Muscle of leg (tissue), 11 donors: ENCODE measurements around the gene TSACC. TPM values are rescaled to one million over a fixed set of nuclear protein-coding genes. Genes with fewer than 3 reads are reported as not detected.
"Not testable (repeated sequence)": the region's sequence is repeated elsewhere in the genome, so short reads cannot be mapped to it uniquely, and the experiment has no call there.

Experiments used
- DNase-seq: peaks from one replicate; pipeline ENCODE4 v3.0.0; 2013
- H3K27ac ChIP-seq: one replicate; pipeline ENCODE4 v1.5.1; 2013; ENCODE audit warnings: mild to moderate bottlenecking, low read length, control low read depth
- H3K27me3 ChIP-seq: one replicate; pipeline ENCODE4 v1.6.1; 2013; ENCODE audit warnings: low read length; ENCODE audit not compliant: control insufficient read depth, insufficient read depth
- H3K36me3 ChIP-seq: one replicate; pipeline ENCODE4 v1.6.1; 2013; ENCODE audit warnings: low read length; ENCODE audit not compliant: control insufficient read depth, insufficient read depth
- H3K4me1 ChIP-seq: one replicate; pipeline ENCODE4 v1.6.1; 2013; ENCODE audit warnings: low read length; ENCODE audit not compliant: control insufficient read depth, insufficient read depth
- H3K4me3 ChIP-seq: one replicate; pipeline ENCODE4 v1.5.1; 2013; ENCODE audit warnings: low read length, control low read depth
- H3K9me3 ChIP-seq: replicated peaks from 2 replicates; pipeline ENCODE4 v1.6.1; 2013; ENCODE audit warnings: low read depth, low read length; ENCODE audit not compliant: control insufficient read depth
- WGBS: methylation state at CpG from one replicate; pipeline ENCODE4 v1.1.5; 2013; ENCODE audit warnings: missing lambda C conversion rate; ENCODE audit not compliant: insufficient coverage; 5-methylcytosine and 5-hydroxymethylcytosine counted together
- polyA plus RNA-seq, 8 donors: library from polyadenylated mRNA; unstranded; fragments of 120-200 nt; gene quantifications; one replicate each; pipeline versions ENCODE4 v1.2.1 to v1.2.3, GENCODE V29; 2013; ENCODE audit warnings: inconsistent platforms in 1 of 8, low replicate concordance in 1 of 8; ENCODE audit not compliant: insufficient read length in 8 of 8, insufficient read depth in 1 of 8
- total RNA-seq: library from RNA; stranded (reverse); fragments of 120-200 nt; gene quantifications from one replicate; pipeline ENCODE4 v1.2.4, GENCODE V29; 2013

TSACC gene
- total and polyA plus RNA-seq, 9 donors: 0.20 to 1.5 (median 0.53) TPM

GRCh38 chr1:156359973-156360372 lies 21.6 kb downstream of the TSACC start:
- WGBS: 7% methylated on average over 6 of the region's 6 CpGs
- DNase-seq: no peak
- no peaks in the 10 kb centered on the region for H3K36me3 ChIP-seq

DNA sequence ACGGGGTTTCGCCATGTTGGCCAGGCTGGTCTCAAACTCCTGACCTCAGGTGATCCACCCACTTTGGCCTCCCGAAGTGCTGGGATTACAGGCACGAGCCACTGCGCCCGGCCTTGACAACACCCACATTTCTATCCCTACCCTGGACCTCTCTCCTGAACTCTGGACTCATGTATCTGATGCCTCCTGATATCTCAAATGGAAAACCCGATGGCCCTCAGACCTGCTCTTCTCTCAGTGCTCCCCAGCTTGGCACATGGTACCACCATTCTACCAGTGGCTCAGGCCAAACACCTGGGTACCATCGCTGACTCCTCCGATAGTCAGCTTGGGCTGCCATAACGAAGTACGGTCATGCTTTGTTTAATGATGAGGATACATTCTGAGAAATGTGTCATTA lies 22.2 kb downstream of the TSACC start:
- no peak for DNase-seq
- no peaks in the 10 kb centered on the region for H3K9me3 ChIP-seq
- H3K4me3 ChIP-seq: no peak overlapping the region
- H3K4me1 ChIP-seq: no peaks in the 10 kb centered on the region
- peaks cover 28% of the 10 kb centered on the region for H3K27me3 ChIP-seq
- no peak overlapping the region for H3K27ac ChIP-seq
- 89% methylated on average over 6 of the region's 11 CpGs for WGBS
- H3K36me3 ChIP-seq: no peaks in the 10 kb centered on the region

More at GRCh38 chr1:156359973-156360372, 21.6 kb downstream of the TSACC start:
- no peak overlapping the region for H3K27ac ChIP-seq
- H3K4me1 ChIP-seq: no peaks in the 10 kb centered on the region
- peaks cover 28% of the 10 kb centered on the region for H3K27me3 ChIP-seq
- H3K9me3 ChIP-seq: no peaks in the 10 kb centered on the region
- H3K4me3 ChIP-seq: no peak overlapping the region

GRCh38 chr1:156365754-156366153 lies 27.4 kb downstream of the TSACC start:
- DNase-seq: no peak
- Histone ChIP-seq H3K4me3 (no peak overlapping the region), H3K9me3 (no peaks in the 10 kb centered on the region), H3K36me3 (no peaks in the 10 kb centered on the region), H3K27me3 (peaks cover 48% of the 10 kb centered on the region), H3K4me1 (peaks cover 9% of the 10 kb centered on the region), H3K27ac (no peak overlapping the region)

- Histone ChIP-seq H3K9me3 (no peaks in the 10 kb centered on the region), H3K27ac (no peak overlapping the region), H3K36me3 (no peaks in the 10 kb centered on the region), H3K4me1 (peaks cover 9% of the 10 kb centered on the region), H3K4me3 (no peak overlapping the region), H3K27me3 (peaks cover 54% of the 10 kb centered on the region)
- WGBS: 65% methylated on average over 5 of the region's 5 CpGs
- no peak for DNase-seq
Observed at GRCh38 chr1:156366378-156367166, 28.2 kb downstream of the TSACC start.

DNA sequence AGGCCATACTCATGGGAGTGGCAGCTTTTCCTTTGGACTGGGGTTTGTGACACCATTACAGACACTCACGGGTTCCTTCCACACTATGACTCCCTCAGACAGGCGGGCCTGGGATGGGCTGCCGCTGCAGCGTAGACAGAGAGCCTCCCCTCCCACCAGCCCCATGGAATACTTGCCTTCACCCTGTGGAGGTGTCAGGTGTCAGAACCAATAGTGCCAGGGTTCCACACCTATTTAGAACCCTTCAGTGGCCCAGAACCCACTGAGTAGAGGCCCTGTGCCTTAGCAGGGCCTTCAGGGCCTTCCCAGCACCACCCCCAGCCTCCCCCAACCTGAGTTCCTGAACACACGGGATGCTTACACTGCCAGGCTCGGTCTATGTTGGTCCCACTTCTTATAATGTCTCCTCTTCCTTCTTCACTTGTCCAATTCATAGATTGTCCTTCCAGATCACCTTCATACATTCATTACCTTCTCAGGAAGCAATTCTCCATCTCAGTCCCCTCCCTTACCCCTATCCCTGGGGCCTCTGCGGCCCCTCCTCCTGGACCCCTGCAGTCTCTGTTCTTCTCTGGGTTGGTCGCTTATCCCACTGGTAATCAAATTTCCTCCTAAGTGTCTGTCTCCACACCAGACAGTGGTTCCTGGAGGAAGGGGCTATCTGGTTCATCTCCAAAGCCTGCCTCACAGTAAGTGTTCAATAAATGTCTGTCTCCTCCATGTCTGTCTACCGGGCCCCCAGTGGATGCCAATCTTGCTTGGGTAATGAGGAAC lies 29.2 kb downstream of the TSACC start:
- Histone ChIP-seq H3K9me3 (no peaks in the 10 kb centered on the region), H3K4me1 (peaks cover 9% of the 10 kb centered on the region), H3K27ac (no peak overlapping the region), H3K4me3 (no peak overlapping the region), H3K27me3 (peaks cover 62% of the 10 kb centered on the region), H3K36me3 (no peaks in the 10 kb centered on the region)
- DNase-seq: no peak
- WGBS: 51% methylated on average over 5 of the region's 9 CpGs

GRCh38 chr1:156368157-156368658 lies 29.9 kb downstream of the TSACC start:
- H3K9me3 ChIP-seq: no peaks in the 10 kb centered on the region
- H3K4me3 ChIP-seq: no peak overlapping the region
- peaks cover 66% of the 10 kb centered on the region for H3K27me3 ChIP-seq
- WGBS: 90% methylated on average over 2 of the region's 7 CpGs
- H3K27ac ChIP-seq: no peak overlapping the region
- DNase-seq: no peak
- H3K4me1 ChIP-seq: peaks cover 9% of the 10 kb centered on the region
- no peaks in the 10 kb centered on the region for H3K36me3 ChIP-seq

GRCh38 chr1:156368889-156369684 lies 30.8 kb downstream of the TSACC start, which contains the start of gene RHBG:
RHBG (plus strand) TSS chr1:156369211; CDS start chr1:156369250, 39 bp downstream.
- Histone ChIP-seq H3K27me3 (peaks cover 68% of the 10 kb centered on the region), H3K4me1 (peaks cover 9% of the 10 kb centered on the region), H3K9me3 (no peaks in the 10 kb centered on the region), H3K27ac (no peak within 1 kb of the TSS), H3K4me3 (no peak within 1 kb of the TSS), H3K36me3 (no peaks in the 10 kb centered on the region)
- WGBS: 8% methylated on average over 40 of the region's 48 CpGs
- no peak for DNase-seq

DNA sequence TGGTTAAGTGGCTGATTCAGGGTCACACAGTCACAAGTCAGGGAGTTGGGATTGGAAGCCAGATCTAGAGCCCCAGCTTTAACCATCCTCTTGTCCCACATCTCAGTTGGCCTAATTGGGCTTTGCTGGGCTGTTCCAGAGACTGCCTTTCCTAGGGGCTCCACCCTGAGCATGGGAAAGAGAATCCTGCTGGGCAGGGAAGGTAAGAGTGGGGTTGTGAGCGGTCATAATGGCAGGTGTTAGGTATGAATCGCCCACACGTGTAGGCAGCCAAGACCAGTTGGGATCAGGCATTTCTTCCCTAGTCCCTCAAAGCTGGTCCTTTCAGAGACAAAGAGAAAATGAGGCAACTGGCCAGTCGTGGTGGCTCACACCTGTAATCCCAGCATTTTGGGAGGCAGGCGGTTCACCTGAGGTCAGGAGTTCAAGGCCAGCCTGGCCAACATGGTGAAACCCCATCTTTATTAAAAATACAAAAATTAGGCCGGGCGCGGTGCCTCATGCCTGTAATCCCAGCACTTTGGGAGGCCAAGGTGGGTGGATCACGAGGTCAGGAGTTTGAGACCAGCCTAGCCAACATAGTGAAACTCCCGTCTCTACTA lies 31.5 kb downstream of the TSACC start:
- H3K4me1 ChIP-seq, H3K27ac ChIP-seq, DNase-seq, H3K36me3 ChIP-seq, H3K9me3 ChIP-seq, H3K4me3 ChIP-seq: not testable (repeated sequence)
- H3K27me3 ChIP-seq: peaks cover 63% of the 10 kb centered on the region
- 94% methylated on average over 4 of the region's 10 CpGs for WGBS

DNA sequence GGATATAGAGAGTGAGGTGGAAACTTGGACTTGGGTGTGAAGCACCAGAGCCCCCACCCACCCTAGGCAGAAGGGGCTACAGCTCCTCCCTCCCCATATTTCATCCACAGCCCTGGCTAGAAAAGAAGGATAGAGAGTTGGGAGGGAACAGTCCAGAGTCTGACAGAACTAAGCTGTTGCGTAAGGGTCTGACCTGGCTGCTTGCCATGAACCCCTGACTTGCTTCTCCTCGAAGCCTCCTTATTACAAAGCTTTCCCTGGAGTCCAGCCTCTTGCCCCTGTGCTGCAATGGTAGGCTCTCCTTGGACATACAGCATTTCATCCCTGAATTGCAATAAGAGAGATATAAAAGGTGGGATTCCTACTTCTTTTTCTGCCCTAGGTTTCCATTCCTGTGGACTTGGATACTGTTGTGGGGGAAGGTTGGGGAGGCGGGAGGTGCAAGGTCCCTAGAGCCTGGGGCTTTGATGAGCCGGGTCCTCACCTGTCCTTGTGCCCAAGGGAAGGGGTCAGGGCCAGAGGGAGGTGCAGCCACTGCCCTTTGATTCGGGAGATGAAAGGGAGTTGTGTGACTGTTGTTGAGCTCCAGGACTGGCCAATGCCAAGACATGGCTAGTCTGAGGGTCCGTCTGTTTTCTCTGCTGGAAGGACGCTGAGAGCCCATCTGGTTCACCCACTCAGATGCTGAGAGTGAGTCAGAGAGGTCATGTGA lies 33.4 kb downstream of the TSACC start:
- no peak for DNase-seq
- no peaks in the 10 kb centered on the region for H3K36me3 ChIP-seq
- no peak overlapping the region for H3K4me3 ChIP-seq
- peaks cover 54% of the 10 kb centered on the region for H3K27me3 ChIP-seq
- H3K27ac ChIP-seq: no peak overlapping the region
- H3K9me3 ChIP-seq: no peaks in the 10 kb centered on the region
- H3K4me1 ChIP-seq: peaks cover 9% of the 10 kb centered on the region
- WGBS: 34% methylated on average over 7 of the region's 7 CpGs
